Kidney epithelial cell (primary cell): Measurements from ENCODE around the gene OR14J1. TPM values are rescaled to one million over a fixed set of nuclear protein-coding genes. Genes with fewer than 3 reads are reported as not detected.
"Not testable (repeated sequence)": the region's sequence is repeated elsewhere in the genome, so short reads cannot be mapped to it uniquely, and the experiment has no call there.

Experiments
- DNase-seq: peaks from one replicate; pipeline ENCODE4 v3.0.0-alpha.2; 2010; ENCODE audit warnings: low read depth
- H3K27me3 ChIP-seq: 2 replicates; pipeline ENCODE4 v1.6.0; 2011; ENCODE audit warnings: low read length; ENCODE audit not compliant: control insufficient read depth, insufficient read depth
- H3K36me3 ChIP-seq: 2 replicates; pipeline ENCODE4 v1.5.1; 2011; ENCODE audit warnings: low read length; ENCODE audit not compliant: control insufficient read depth, insufficient read depth
- H3K4me3 ChIP-seq: 2 replicates; pipeline ENCODE4 v1.5.1; 2011; ENCODE audit warnings: low read depth, mild to moderate bottlenecking, control low read depth, low read length
- total RNA-seq: library from RNA; depleted of rRNA; stranded (reverse); fragments of >200 nt; gene quantifications from 2 replicates; pipeline ENCODE4 v1.2.3, GENCODE V29; 2015
- TF ChIP-seq, protein P1 (sequence below): IDR thresholded peaks from 2 replicates; pipeline ENCODE4 v1.5.1; 2011; ENCODE audit warnings: mild to moderate bottlenecking, moderate library complexity, low read length, control low read depth, inconsistent platforms; ENCODE audit not compliant: insufficient read depth, poor library complexity, severe bottlenecking

The OR14J1 gene
- total RNA-seq, 1 donor from 2014 or later = not detected

DNA sequence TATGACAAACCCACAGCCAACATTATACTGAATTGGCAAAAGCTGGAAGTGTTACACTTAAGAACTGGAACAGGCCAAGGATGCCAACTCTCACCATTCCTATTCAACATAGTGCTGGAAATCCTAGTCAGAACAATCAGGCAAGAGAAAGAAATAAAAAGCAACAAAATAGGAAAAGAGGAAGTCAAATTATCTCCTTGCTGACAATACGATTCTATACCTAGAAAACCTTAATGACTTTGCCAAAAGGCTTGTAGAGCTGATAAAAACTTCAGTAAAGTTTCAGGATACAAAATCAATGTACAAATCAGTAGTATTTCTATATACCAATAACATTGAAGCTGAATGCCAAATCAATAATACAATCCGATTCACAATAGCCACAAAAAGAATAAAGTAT, 34.8 kb downstream of the OR14J1 start:
- TF ChIP-seq, protein P1, sequence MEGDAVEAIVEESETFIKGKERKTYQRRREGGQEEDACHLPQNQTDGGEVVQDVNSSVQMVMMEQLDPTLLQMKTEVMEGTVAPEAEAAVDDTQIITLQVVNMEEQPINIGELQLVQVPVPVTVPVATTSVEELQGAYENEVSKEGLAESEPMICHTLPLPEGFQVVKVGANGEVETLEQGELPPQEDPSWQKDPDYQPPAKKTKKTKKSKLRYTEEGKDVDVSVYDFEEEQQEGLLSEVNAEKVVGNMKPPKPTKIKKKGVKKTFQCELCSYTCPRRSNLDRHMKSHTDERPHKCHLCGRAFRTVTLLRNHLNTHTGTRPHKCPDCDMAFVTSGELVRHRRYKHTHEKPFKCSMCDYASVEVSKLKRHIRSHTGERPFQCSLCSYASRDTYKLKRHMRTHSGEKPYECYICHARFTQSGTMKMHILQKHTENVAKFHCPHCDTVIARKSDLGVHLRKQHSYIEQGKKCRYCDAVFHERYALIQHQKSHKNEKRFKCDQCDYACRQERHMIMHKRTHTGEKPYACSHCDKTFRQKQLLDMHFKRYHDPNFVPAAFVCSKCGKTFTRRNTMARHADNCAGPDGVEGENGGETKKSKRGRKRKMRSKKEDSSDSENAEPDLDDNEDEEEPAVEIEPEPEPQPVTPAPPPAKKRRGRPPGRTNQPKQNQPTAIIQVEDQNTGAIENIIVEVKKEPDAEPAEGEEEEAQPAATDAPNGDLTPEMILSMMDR = no peak
- DNase-seq = no peak
- Histone ChIP-seq H3K36me3 (no peaks in the 10 kb centered on the region), H3K27me3 (no peaks in the 10 kb centered on the region), H3K4me3 (no peak overlapping the region)

DNA sequence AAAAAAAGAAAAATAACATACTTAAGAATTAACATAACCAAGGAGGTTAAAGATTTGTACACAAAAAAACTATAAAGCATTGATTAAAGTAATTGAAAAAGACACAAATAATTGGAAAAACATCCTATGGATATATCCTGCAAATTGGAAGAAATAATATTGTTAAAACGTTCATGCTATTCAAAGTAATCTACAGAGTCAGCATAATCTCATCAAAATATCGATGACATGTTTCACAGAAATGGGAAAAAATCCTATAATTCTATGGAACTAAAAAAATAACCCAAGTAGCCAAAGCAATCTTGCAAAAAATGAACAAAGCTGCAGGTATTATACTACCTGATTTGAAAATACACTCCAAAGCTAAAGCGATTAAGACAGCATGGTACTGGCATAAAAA, 43.9 kb downstream of the OR14J1 start:
- Histone ChIP-seq H3K4me3 (no peak overlapping the region), H3K27me3 (no peaks in the 10 kb centered on the region), H3K36me3 (no peaks in the 10 kb centered on the region)
- no peak for DNase-seq
- TF ChIP-seq, protein P1 = no peak

DNA sequence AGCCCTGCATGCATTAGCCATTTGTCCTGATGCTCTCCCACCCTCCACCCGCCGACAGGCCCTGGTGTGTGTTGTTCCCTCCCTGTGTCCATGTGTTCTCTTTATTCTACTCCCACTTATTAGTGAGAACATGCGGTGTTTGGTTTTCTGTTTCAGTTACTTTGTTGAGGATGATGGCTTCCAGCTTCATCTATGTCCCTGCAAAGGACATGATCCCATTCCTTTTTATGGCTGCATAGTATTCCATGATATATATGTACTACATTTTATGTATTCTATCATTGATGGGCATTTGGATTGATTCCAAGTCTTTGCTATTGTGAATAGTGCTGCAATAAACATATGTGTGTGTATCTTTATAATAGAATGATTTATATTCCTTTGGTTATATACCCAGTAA, 47.8 kb downstream of the OR14J1 start:
- not testable (repeated sequence) for DNase-seq, H3K27me3 ChIP-seq, H3K36me3 ChIP-seq, H3K4me3 ChIP-seq

GRCh38 chr6:29354980-29355379, 53.5 kb downstream of the OR14J1 start:
- H3K4me3 ChIP-seq = no peak overlapping the region
- TF ChIP-seq, protein P1 = no peak
- DNase-seq = no peak
- H3K36me3 ChIP-seq = no peaks in the 10 kb centered on the region
- no peaks in the 10 kb centered on the region for H3K27me3 ChIP-seq

- TF ChIP-seq, protein P1 = no peak
- no peaks in the 10 kb centered on the region for H3K27me3 ChIP-seq
- H3K4me3 ChIP-seq = no peak overlapping the region
- no peak for DNase-seq
- H3K36me3 ChIP-seq = no peaks in the 10 kb centered on the region
These were observed 54.1 kb downstream of the OR14J1 start for GRCh38 chr6:29355603-29356002.

Other genes starting within 250 kb of the OR14J1 start
- not detected in 2 replicates for gene OR2B3, start 214.4 kb upstream of the OR14J1 start, total RNA-seq
- not detected in 2 replicates for gene OR2J1, start 202.2 kb upstream of the OR14J1 start, total RNA-seq
- gene OR2J3, start 193.6 kb upstream of the OR14J1 start, total RNA-seq = not detected in 2 replicates
- not detected in 2 replicates for gene OR2J2, start 130.8 kb upstream of the OR14J1 start, total RNA-seq
- gene OR5V1, start 67.2 kb downstream of the OR14J1 start, total RNA-seq = not detected in 2 replicates
- not detected in 2 replicates for gene OR12D3, start 73.6 kb downstream of the OR14J1 start, total RNA-seq
- not detected in 2 replicates for gene OR12D2, start 93.9 kb downstream of the OR14J1 start, total RNA-seq
- gene OR12D1, start 113.2 kb downstream of the OR14J1 start, total RNA-seq = not detected in 2 replicates
- not detected in 2 replicates for gene OR10C1, start 137.6 kb downstream of the OR14J1 start, total RNA-seq
- not detected in 2 replicates for gene OR11A1, start 155.4 kb downstream of the OR14J1 start, total RNA-seq
- not detected in 2 replicates for gene OR2H1, start 155.5 kb downstream of the OR14J1 start, total RNA-seq
- not detected in 2 replicates for gene MAS1L, start 186.3 kb downstream of the OR14J1 start, total RNA-seq